ENCODE results near the gene HOXA4. TPM values are rescaled to one million over a fixed set of nuclear protein-coding genes. Genes with fewer than 3 reads are reported as not detected.

Gene HOXA4
- total and polyA plus RNA-seq, 12 donors, result 3.3 to 12.6 (median 6.8) TPM

GRCh38 chr7:27111042-27111750, 19.4 kb downstream of the HOXA4 start:
- TF ChIP-seq POLR2A (IDR thresholded peaks at IDR 0.05) (no peak), CTCF (IDR thresholded peaks at IDR 0.05) (no peak)
- H3K27me3 ChIP-seq, result no peaks in the 10 kb centered on the region
- H3K4me1 ChIP-seq (replicated peaks in 1 of 2), result peaks cover 0 to 17% of the 10 kb centered on the region in 2 donors
- WGBS, 4 donors, result 64 to 76% (median 72%) methylated on average over 6 of the region's 6 CpGs
- H3K9me3 ChIP-seq (replicated peaks in 1 of 3), result no peaks in the 10 kb centered on the region
- intact Hi-C loops (cut with DNase I), result no loop called here
- peak overlapping the region in 4 of 5 donors; percentile 32 to 97 (median 69) for H3K27ac ChIP-seq
- no peaks in the 10 kb centered on the region for H3K36me3 ChIP-seq (replicated peaks in 1 of 2)
- H3K4me3 ChIP-seq, result no peak overlapping the region
- no peak for DNase-seq

GRCh38 chr7:27110186-27111031, 20.1 kb downstream of the HOXA4 start:
- intact Hi-C loops (cut with DNase I), result no loop called here
- H3K27ac ChIP-seq, result peak overlapping the region in 4 of 5 donors; percentile 36 to 97 (median 69)
- H3K9me3 ChIP-seq (replicated peaks in 1 of 3), result no peaks in the 10 kb centered on the region
- H3K27me3 ChIP-seq, result no peaks in the 10 kb centered on the region
- DNase-seq, result peak in 2 of 7 donors; percentile 52 to 77
- WGBS, 4 donors, result 51 to 73% (median 55%) methylated on average over 53 to 66 of the region's 66 CpGs
- TF ChIP-seq POLR2A (IDR thresholded peaks at IDR 0.05) (no peak), CTCF (IDR thresholded peaks at IDR 0.05) (no peak)
- H3K36me3 ChIP-seq (replicated peaks in 1 of 2), result no peaks in the 10 kb centered on the region
- H3K4me3 ChIP-seq, result no peak overlapping the region
- H3K4me1 ChIP-seq (replicated peaks in 1 of 2), result peaks cover 0 to 17% of the 10 kb centered on the region in 2 donors

- 80 to 100% (median 90%) methylated on average over 2 to 4 of the region's 4 CpGs for WGBS, 4 donors
- TF ChIP-seq CTCF (IDR thresholded peaks at IDR 0.05), result no peak
- no peak for TF ChIP-seq POLR2A (IDR thresholded peaks at IDR 0.05)
- Histone ChIP-seq H3K4me3 (no peak overlapping the region), H3K4me1 (replicated peaks in 1 of 2) (peaks cover 0 to 17% of the 10 kb centered on the region in 2 donors), H3K36me3 (replicated peaks in 1 of 2) (no peaks in the 10 kb centered on the region), H3K27ac (peak overlapping the region in 3 of 5 donors; percentile 36 to 97 (median 90)), H3K27me3 (no peaks in the 10 kb centered on the region), H3K9me3 (replicated peaks in 1 of 3) (no peaks in the 10 kb centered on the region)
- DNase-seq, result no peak
- intact Hi-C loops (cut with DNase I), result loop anchor here in 1 of 2 donors (10.0 kb wide), 1 partner anchor 245 kb away; the partner anchor contains the start of gene SKAP2
Observed at GRCh38 chr7:27109466-27110185, 20.9 kb downstream of the HOXA4 start.
